Heart right ventricle (tissue), 16 donors: Measurements from ENCODE around the gene NAA25. TPM values are rescaled to one million over a fixed set of nuclear protein-coding genes. Genes with fewer than 3 reads are reported as not detected.
A peak's percentile ranks its signal among the peaks of the same experiment; 100 is the strongest.

Experiments
- ATAC-seq, 8 donors: fragments of 200-7000 bp; cut with Tn5 transposase; one replicate each; pipeline ENCODE4 v1.9.1; 2020; ENCODE audit warnings: mild to moderate bottlenecking in 8 of 8, moderate library complexity in 8 of 8, moderate number of reproducible peaks in 1 of 8
- DNase-seq, 2 donors: peaks; one replicate each; pipeline ENCODE4 v3.0.0-alpha.2; 2020
- H3K27ac ChIP-seq, 10 donors: fragments of 200-600 bp; sonication (generic) in 2 of 10; one replicate each; pipeline versions ENCODE4 v1.5.0 to v1.8.0; 2020 to 2022; ENCODE audit warnings: mild to moderate bottlenecking in 3 of 10
- H3K27me3 ChIP-seq, 7 donors: fragments of 200-600 bp; one replicate each; pipeline ENCODE4 v1.8.0; 2021 to 2022; ENCODE audit warnings: mild to moderate bottlenecking in 2 of 7
- H3K36me3 ChIP-seq, 9 donors: fragments of 200-600 bp; sonication (generic) in 1 of 9; one replicate each; pipeline versions ENCODE4 v1.5.0 to v1.8.0; 2020 to 2022; ENCODE audit warnings: mild to moderate bottlenecking in 2 of 9
- H3K4me1 ChIP-seq, 9 donors: fragments of 200-600 bp; sonication (generic) in 1 of 9; one replicate each; pipeline versions ENCODE4 v1.5.0 to v1.8.0; 2020 to 2022; ENCODE audit warnings: mild to moderate bottlenecking in 4 of 9
- H3K4me3 ChIP-seq, 10 donors: fragments of 200-600 bp; sonication (generic) in 2 of 10; one replicate each; pipeline versions ENCODE4 v1.5.0 to v1.8.0; 2020 to 2022; ENCODE audit warnings: mild to moderate bottlenecking in 7 of 10, moderate library complexity in 2 of 10
- H3K9me3 ChIP-seq, 11 donors: fragments of 200-600 bp in 10 of 11; sonication (generic) in 2 of 11; one replicate each; pipeline versions ENCODE4 v1.5.0 to v1.8.0; 2013 to 2022; ENCODE audit warnings: mild to moderate bottlenecking in 2 of 11, control low read depth in 1 of 11, moderate library complexity in 1 of 11
- CTCF ChIP-seq, 9 donors: fragments of 200-600 bp; sonication (generic) in 2 of 9; IDR thresholded peaks; one replicate each; pipeline versions ENCODE4 v1.5.0 to v1.8.0; 2021 to 2022; ENCODE audit warnings: antibody characterized with exemption in 9 of 9, mild to moderate bottlenecking in 5 of 9, moderate library complexity in 1 of 9
- WGBS, 2 donors: extraction: QIAGEN DNeasy Blood & Tissue Kit; methylation state at CpG; one replicate each; pipeline ENCODE4 v1.1.7; 2013; ENCODE audit warnings: inconsistent platforms in 1 of 2; 5-methylcytosine and 5-hydroxymethylcytosine counted together
- intact Hi-C, 10 donors: fragments of 100-400 bp; cut with DNase I; formaldehyde crosslinking; loops; one replicate each; pipeline versions ENCODE4 v1.11.1 to v1.14.2; 2022
- long read RNA-seq, 3 donors: library from polyadenylated mRNA; unstranded; transcript quantifications; one replicate each; pipeline ENCODE4 v2.0.0, GENCODE V29; 2020 to 2021
- polyA plus RNA-seq, 2 donors: library from polyadenylated mRNA; stranded (reverse); fragments of 200-250 nt; gene quantifications; one replicate each; pipeline ENCODE4 v1.2.3, GENCODE V29; 2013
- total RNA-seq, 10 donors: library from RNA; stranded (reverse); fragmentation: NEBNext Ultra II Directional in 3 of 10; extraction: Animal tissue kit (Norgen Biotek cat#: 25700) in 3 of 10; gene quantifications; one replicate each; pipeline versions ENCODE4 v1.2.1 to v1.2.4, GENCODE V29; 2021 to 2023
- donor health status: Arrhythmogenic right ventricular cardiomyopathy.
- donor health status: ischemic (EF 13 %, LVEDD 7.1; RV severe dilation, severe dysfunction).
- donor health status: healthy with polysubstance abuse.
- donor health status: DM: no; HTN: yes; CAD: no.
- donor health status: DM: no; HTN: no; CAD: no.
- donor health status: ischemic (EF 25% LVEDD 6.9; RV normal size, moderate dysfunction).
- donor health status: ischemic (EF 25% LVEDD 5.7; RV mildly dilated, moderate dysfunction).
- donor health status: healthy.
- donor health status: DM: yes; HTN: yes; CAD: no.
- donor health status: Ischemic cardiomyopathy.
- donor health status: ischemic (EF 35%, LVEDD 5.7; RV mildly dilated, moderate dysfunction).
- donor health status: nonischemic (EF 11% LVEDD 7.7; RV severe dilation, severe dysfunction).
- donor health status: DM: yes; HTN: yes; CAD: no.
- donor health status: PGD.
- donor health status: ischemic (EF 29% LVEDD 5.4; RV normal size, mild dysfunction).
- donor health status: nonischemic (EF 23%, LVEDD 6.1; RV moderate dilation, normal function).

Gene NAA25
- 10 to 100 TPM; 12.1 to 26.3 (median 18.3) TPM for total RNA-seq
- 1 to 10 TPM; 3.6 to 8.2 TPM for polyA plus RNA-seq
- long read RNA-seq, donor 1, partial matches to known transcripts: 13 of 21 reads
- long read RNA-seq, donor 1, other reads (novel, unspliced or antisense): 8 of 21 reads
- long read RNA-seq, donor 2, full-length matches to known transcripts: 2 of 29 reads
- long read RNA-seq, donor 2, partial matches to known transcripts: 17 of 29 reads
- long read RNA-seq, donor 2, other reads (novel, unspliced or antisense): 10 of 29 reads
- long read RNA-seq, donor 3, partial matches to known transcripts: 55 of 65 reads
- long read RNA-seq, donor 3, other reads (novel, unspliced or antisense): 10 of 65 reads

GRCh38 chr12:112108202-112109079, at the start of gene NAA25:
Gene NAA25, minus strand, starts transcription at chr12:112108783. Its CDS starts 10 bp downstream, at chr12:112108773.
- intact Hi-C loops: no loop called here
- WGBS, 2 donors: 0 to 1% methylated on average over 72 to 73 of the region's 74 CpGs
- DNase-seq: peak; percentile 91 to 93
- H3K4me3 ChIP-seq: peak within 1 kb of the TSS; percentile 64 to 96 (median 90)
- H3K4me1 ChIP-seq: peaks cover 0 to 53% (median 34%) of the 10 kb centered on the region in 9 donors
- peak within 1 kb of the TSS; percentile 90 to 99 (median 96) for H3K27ac ChIP-seq
- no peaks in the 10 kb centered on the region for H3K27me3 ChIP-seq
- H3K36me3 ChIP-seq: peaks cover 0 to 9% (median 0%) of the 10 kb centered on the region in 9 donors
- ATAC-seq: peak; percentile 89 to 97 (median 94)
- TF ChIP-seq CTCF (IDR thresholded peaks at IDR 0.05): no peak
- H3K9me3 ChIP-seq: no peaks in the 10 kb centered on the region

- H3K27ac ChIP-seq: no peak overlapping the region
These were observed 45.3 kb upstream of the NAA25 start for GRCh38 chr12:112153893-112154219.

GRCh38 chr12:112153181-112153892, 44.8 kb upstream of the NAA25 start:
- TF ChIP-seq CTCF (IDR thresholded peaks at IDR 0.05): no peak
- 87 to 88% methylated on average over 11 of the region's 11 CpGs for WGBS, 2 donors
- ATAC-seq (peak in 1 of 8 donors; percentile 40), DNase-seq (no peak)
- Histone ChIP-seq H3K4me3 (no peak overlapping the region), H3K27me3 (no peaks in the 10 kb centered on the region), H3K36me3 (peaks cover 3 to 98% (median 54%) of the 10 kb centered on the region in 9 donors), H3K4me1 (no peaks in the 10 kb centered on the region), H3K27ac (no peak overlapping the region), H3K9me3 (peaks cover 0 to 22% (median 0%) of the 10 kb centered on the region in 11 donors)
- intact Hi-C loops: no loop called here

More at GRCh38 chr12:112153893-112154219, 45.3 kb upstream of the NAA25 start:
- Histone ChIP-seq H3K4me1 (no peaks in the 10 kb centered on the region), H3K27me3 (no peaks in the 10 kb centered on the region), H3K9me3 (peaks cover 0 to 28% (median 0%) of the 10 kb centered on the region in 11 donors), H3K36me3 (peaks cover 3 to 98% (median 54%) of the 10 kb centered on the region in 9 donors), H3K4me3 (no peak overlapping the region)
- no peak for ATAC-seq
- intact Hi-C loops: no loop called here
- DNase-seq: no peak
- 94 to 95% methylated on average over 8 of the region's 8 CpGs for WGBS, 2 donors
- no peak for TF ChIP-seq CTCF (IDR thresholded peaks at IDR 0.05)
